ENCODE data around the gene BTBD7. TPM values are rescaled to one million over a fixed set of nuclear protein-coding genes. Genes with fewer than 3 reads are reported as not detected.

BTBD7 gene
- total RNA-seq, 2 donors from 2014 or later, result 42.8 to 48.6 TPM

- peaks cover 11% of the 10 kb centered on the region for H3K36me3 Mint-ChIP-seq (ENCODE audit: low read depth)
- Histone ChIP-seq H3K9me3 (ENCODE audit: control insufficient read depth, low read length) (no peaks in the 10 kb centered on the region), H3K27me3 (ENCODE audit: control insufficient read depth, insufficient read depth, low read length, poor library complexity, severe bottlenecking) (no peaks in the 10 kb centered on the region), H3K4me1 (ENCODE audit: control insufficient read depth, insufficient read depth, low read length) (peaks cover 6% of the 10 kb centered on the region), H3K36me3 (ENCODE audit: control insufficient read depth, insufficient read depth, low read length) (no peaks in the 10 kb centered on the region), H3K9ac (ENCODE audit: extremely low read depth, low read length, poor library complexity, severe bottlenecking) (no peak overlapping the region), H3K4me3 (ENCODE audit: low read length) (no peak overlapping the region), H3K27ac (ENCODE audit: low read depth, low read length) (no peak overlapping the region)
- peak overlapping the region; percentile 65 for H3K27ac Mint-ChIP-seq
- no peak for DNase-seq
- no peak for TF ChIP-seq CTCF (conservative IDR thresholded peaks at IDR 0.05)
- H3K4me3 Mint-ChIP-seq, result no peak overlapping the region
- H3K27me3 Mint-ChIP-seq (ENCODE audit: insufficient read depth), result no peaks in the 10 kb centered on the region
- peaks cover 37% of the 10 kb centered on the region for H3K4me1 Mint-ChIP-seq
- WGBS, 2 experiments (ENCODE audit: insufficient coverage in 1 of 2, insufficient read length in 1 of 2), result 100% methylated on average over 1 of the region's 1 CpG; no CpG with 5 or more reads in 1 of the 2 experiments
- H3K9me3 Mint-ChIP-seq, result no peaks in the 10 kb centered on the region
Observed at GRCh38 chr14:93304771-93305170, 28.1 kb downstream of the BTBD7 start.

GRCh38 chr14:93303659-93304058 lies 29.2 kb downstream of the BTBD7 start:
- WGBS, 2 experiments (ENCODE audit: insufficient coverage in 1 of 2, insufficient read length in 1 of 2), result 80 to 83% methylated on average over 2 to 3 of the region's 3 CpGs
- H3K4me3 Mint-ChIP-seq, result no peak overlapping the region

DNA sequence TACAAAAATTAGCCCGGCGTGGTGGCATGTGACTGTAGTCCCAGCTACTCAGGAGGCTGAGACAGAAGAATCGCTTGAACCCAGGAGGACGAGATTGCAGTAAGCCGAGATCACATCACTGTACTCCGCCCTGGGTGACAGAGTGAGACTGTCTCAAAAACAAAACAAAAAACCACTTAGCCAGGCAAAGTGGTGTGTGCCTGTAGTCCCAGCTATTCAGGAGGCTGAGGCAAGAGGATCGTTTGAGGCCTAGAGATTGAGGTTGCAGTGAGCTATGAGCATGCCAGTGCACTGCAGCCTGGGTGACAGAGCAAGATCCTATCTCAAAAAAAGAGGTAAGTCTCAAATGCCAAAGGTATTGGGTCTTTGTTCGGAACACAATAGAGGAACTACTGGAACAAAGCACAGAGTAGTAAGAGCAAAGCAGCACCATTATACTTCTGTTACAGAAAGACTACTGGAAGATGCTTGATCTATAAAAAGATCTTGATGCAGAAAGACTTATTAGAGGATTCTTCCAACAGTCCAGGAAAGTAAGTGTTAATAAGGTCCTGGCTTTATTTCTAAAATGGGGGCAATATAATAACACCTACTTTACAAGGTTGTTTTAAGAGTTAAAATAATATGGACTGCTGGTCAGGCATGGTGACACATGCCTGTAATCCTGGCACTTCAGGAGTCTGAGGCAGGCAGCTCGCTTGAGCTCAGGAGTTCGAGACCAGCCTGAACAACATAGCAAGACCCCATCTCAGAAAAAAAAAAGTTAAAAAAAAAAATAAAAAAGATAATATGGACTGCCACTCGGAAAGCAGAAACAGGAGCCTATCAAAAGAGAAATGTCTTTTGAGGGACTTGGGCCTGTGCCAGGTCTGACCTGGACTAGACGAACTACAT lies 29.9 kb downstream of the BTBD7 start:
- Mint-ChIP-seq H3K4me3 (no peak overlapping the region), H3K27ac (peak overlapping the region; percentile 60), H3K9me3 (no peaks in the 10 kb centered on the region), H3K4me1 (peaks cover 43% of the 10 kb centered on the region), H3K27me3 (ENCODE audit: insufficient read depth) (no peaks in the 10 kb centered on the region), H3K36me3 (ENCODE audit: low read depth) (peaks cover 5% of the 10 kb centered on the region)
- H3K27me3 ChIP-seq (ENCODE audit: control insufficient read depth, insufficient read depth, low read length, poor library complexity, severe bottlenecking), result no peaks in the 10 kb centered on the region
- H3K9me3 ChIP-seq (ENCODE audit: control insufficient read depth, low read length), result no peaks in the 10 kb centered on the region
- 96 to 98% methylated on average over 9 to 12 of the region's 12 CpGs for WGBS, 2 experiments (ENCODE audit: insufficient coverage in 1 of 2, insufficient read length in 1 of 2)
- H3K9ac ChIP-seq (ENCODE audit: extremely low read depth, low read length, poor library complexity, severe bottlenecking), result no peak overlapping the region
- no peak for DNase-seq
- no peak overlapping the region for H3K4me3 ChIP-seq (ENCODE audit: low read length)
- no peak for TF ChIP-seq CTCF (conservative IDR thresholded peaks at IDR 0.05)
- H3K27ac ChIP-seq (ENCODE audit: low read depth, low read length), result no peak overlapping the region
- peaks cover 6% of the 10 kb centered on the region for H3K4me1 ChIP-seq (ENCODE audit: control insufficient read depth, insufficient read depth, low read length)
- no peaks in the 10 kb centered on the region for H3K36me3 ChIP-seq (ENCODE audit: control insufficient read depth, insufficient read depth, low read length)

More at GRCh38 chr14:93303659-93304058, 29.2 kb downstream of the BTBD7 start:
- Mint-ChIP-seq H3K9me3 (no peaks in the 10 kb centered on the region), H3K4me1 (peaks cover 42% of the 10 kb centered on the region), H3K27me3 (ENCODE audit: insufficient read depth) (no peaks in the 10 kb centered on the region), H3K27ac (peak overlapping the region; percentile 62), H3K36me3 (ENCODE audit: low read depth) (peaks cover 9% of the 10 kb centered on the region)
- no peak for DNase-seq
- no peak for TF ChIP-seq CTCF (conservative IDR thresholded peaks at IDR 0.05)
- Histone ChIP-seq H3K4me3 (ENCODE audit: low read length) (peak overlapping the region; percentile 39), H3K9ac (ENCODE audit: extremely low read depth, low read length, poor library complexity, severe bottlenecking) (no peak overlapping the region), H3K36me3 (ENCODE audit: control insufficient read depth, insufficient read depth, low read length) (no peaks in the 10 kb centered on the region), H3K27ac (ENCODE audit: low read depth, low read length) (no peak overlapping the region), H3K27me3 (ENCODE audit: control insufficient read depth, insufficient read depth, low read length, poor library complexity, severe bottlenecking) (no peaks in the 10 kb centered on the region), H3K4me1 (ENCODE audit: control insufficient read depth, insufficient read depth, low read length) (peaks cover 6% of the 10 kb centered on the region), H3K9me3 (ENCODE audit: control insufficient read depth, low read length) (no peaks in the 10 kb centered on the region)
